CD4-positive, alpha-beta memory T cell (primary cell): ENCODE measurements around the gene EXPH5. TPM values are rescaled to one million over a fixed set of nuclear protein-coding genes. Genes with fewer than 3 reads are reported as not detected.

Experiments used
- CTCF ChIA-PET: fragments of 350-600 bp; sonication (Branson Sonifier 250); formaldehyde crosslinking; loops from one replicate; lab custom pipeline; 2021; ENCODE audit warnings: inconsistent platforms; ENCODE audit not compliant: partially characterized antibody; lab: Charles Lee
- POLR2A ChIA-PET: fragments of 350-600 bp; sonication (Branson Sonifier 250); formaldehyde crosslinking; loops from one replicate; lab custom pipeline; 2021; ENCODE audit not compliant: partially characterized antibody; lab: Charles Lee
- DNase-seq, 5 donors: peaks; one replicate each; pipeline versions ENCODE4 v3.0.0 to v3.0.0-alpha.2; 2020 to 2022; ENCODE audit warnings: mixed read lengths in 1 of 5
- H3K27ac ChIP-seq: one replicate; pipeline ENCODE4 v1.7.0; 2013; ENCODE audit warnings: low read depth, low read length
- H3K27me3 ChIP-seq: 2 replicates; pipeline ENCODE4 v1.7.0; 2013; ENCODE audit warnings: mild to moderate bottlenecking, low read length, moderate library complexity; ENCODE audit not compliant: insufficient read depth
- H3K36me3 ChIP-seq: 2 replicates; pipeline ENCODE4 v1.7.0; 2013; ENCODE audit warnings: mild to moderate bottlenecking, low read length, moderate library complexity; ENCODE audit not compliant: insufficient read depth
- H3K4me1 ChIP-seq: 2 replicates; pipeline ENCODE4 v1.7.0; 2013; ENCODE audit warnings: mild to moderate bottlenecking, low read length, moderate library complexity; ENCODE audit not compliant: insufficient read depth
- H3K4me3 ChIP-seq, 2 donors: one replicate each; pipeline ENCODE4 v1.7.0; 2013; ENCODE audit warnings: low read length in 2 of 2, mild to moderate bottlenecking in 1 of 2
- H3K9me3 ChIP-seq, 2 donors: one replicate each; pipeline ENCODE4 v1.7.0; 2013; ENCODE audit warnings: low read length in 2 of 2, control low read depth in 1 of 2; ENCODE audit not compliant: control insufficient read depth in 1 of 2
- H3K27ac Mint-ChIP-seq, 7 donors: one replicate each; pipeline ENCODE4 v1.8.0; 2020 to 2021; ENCODE audit warnings: mixed read lengths in 7 of 7, mild to moderate bottlenecking in 6 of 7, inconsistent platforms in 3 of 7, moderate library complexity in 3 of 7
- H3K27me3 Mint-ChIP-seq, 2 donors: one replicate each; pipeline ENCODE4 v1.8.0; 2020 to 2021; ENCODE audit warnings: mixed read lengths in 2 of 2
- H3K36me3 Mint-ChIP-seq, 2 donors: one replicate each; pipeline ENCODE4 v1.8.0; 2020 to 2021; ENCODE audit warnings: mixed read lengths in 2 of 2, inconsistent platforms in 1 of 2, mild to moderate bottlenecking in 1 of 2
- H3K4me1 Mint-ChIP-seq, 4 donors: one replicate each; pipeline ENCODE4 v1.8.0; 2020 to 2021; ENCODE audit warnings: mixed read lengths in 4 of 4, mild to moderate bottlenecking in 1 of 4
- H3K4me3 Mint-ChIP-seq, 8 donors: one replicate each; pipeline ENCODE4 v1.8.0; 2020 to 2021; ENCODE audit warnings: mixed read lengths in 8 of 8, mild to moderate bottlenecking in 7 of 8, moderate library complexity in 6 of 8, inconsistent platforms in 3 of 8
- H3K9me3 Mint-ChIP-seq, 8 donors: one replicate each; pipeline ENCODE4 v1.8.0; 2020 to 2021; ENCODE audit warnings: mixed read lengths in 8 of 8, mild to moderate bottlenecking in 5 of 8, inconsistent platforms in 3 of 8, moderate library complexity in 1 of 8
- intact Hi-C: fragments of 100-400 bp; cut with micrococcal nuclease; formaldehyde crosslinking; loops from one replicate; pipeline ENCODE4 v1.15.1; 2023
- polyA plus RNA-seq, 2 donors: library from polyadenylated mRNA; unstranded; fragments of 300-500 nt; fragmentation: Illumina TruSeq; gene quantifications; one replicate each; pipeline ENCODE4 v1.2.3, GENCODE V29; 2021
- total RNA-seq, 2 experiments: library from RNA; stranded (reverse); gene quantifications; one replicate each; pipeline ENCODE4 v1.2.3, GENCODE V29; 2021

Gene EXPH5
- total and polyA plus RNA-seq, 4 experiments from 2014 or later: 0.39 to 4.0 (median 1.8) TPM

- intact Hi-C loops: loop anchor here (10.0 kb wide), 2 partner anchors 169 to 271 kb away; partner anchors contain the start of genes ATM, DDX10 and NPAT
- H3K27me3 ChIP-seq: no peaks in the 10 kb centered on the region
- Mint-ChIP-seq H3K36me3 (peaks cover 6 to 7% of the 10 kb centered on the region in 2 donors), H3K4me3 (no peak overlapping the region), H3K27ac (peak overlapping the region in 6 of 7 donors; percentile 10 to 93 (median 52)), H3K9me3 (peaks cover 0 to 2% (median 0%) of the 10 kb centered on the region in 8 donors), H3K27me3 (no peaks in the 10 kb centered on the region), H3K4me1 (peaks cover 23 to 32% (median 29%) of the 10 kb centered on the region in 4 donors)
- H3K4me1 ChIP-seq: peaks cover 11% of the 10 kb centered on the region
- H3K9me3 ChIP-seq: no peaks in the 10 kb centered on the region
- DNase-seq: no peak
- H3K36me3 ChIP-seq: no peaks in the 10 kb centered on the region
- H3K4me3 ChIP-seq: no peak overlapping the region
- CTCF ChIA-PET: interaction anchor here (0.6 kb wide), 1 partner anchor 33 kb away, joined by 4 read pairs; no protein-coding TSS in a partner anchor
- no peak overlapping the region for H3K27ac ChIP-seq
- POLR2A ChIA-PET: interaction anchor here (1.0 to 1.8 kb wide), 3 partner anchors 28 to 486 kb away, joined by 3 read pairs; partner anchors contain the start of genes C11orf65 and CUL5
Measured at GRCh38 chr11:108495326-108495725, 98.2 kb downstream of the EXPH5 start.

GRCh38 chr11:108494182-108494581, 99.4 kb downstream of the EXPH5 start:
- ChIA-PET CTCF (no interaction called here), POLR2A (interaction anchor here (1.0 kb wide), 1 partner anchor 27 kb away, joined by 3 read pairs; the partner anchor contains the start of gene C11orf65)
- no peaks in the 10 kb centered on the region for H3K27me3 Mint-ChIP-seq
- Histone ChIP-seq H3K27ac (no peak overlapping the region), H3K4me3 (no peak overlapping the region), H3K4me1 (peaks cover 11% of the 10 kb centered on the region), H3K9me3 (no peaks in the 10 kb centered on the region), H3K27me3 (no peaks in the 10 kb centered on the region), H3K36me3 (no peaks in the 10 kb centered on the region)
- H3K27ac Mint-ChIP-seq: peak overlapping the region in 4 of 7 donors; percentile 12 to 65 (median 34)
- H3K4me3 Mint-ChIP-seq: no peak overlapping the region
- peaks cover 0 to 2% (median 0%) of the 10 kb centered on the region in 8 donors for H3K9me3 Mint-ChIP-seq
- peaks cover 9 to 11% of the 10 kb centered on the region in 2 donors for H3K36me3 Mint-ChIP-seq
- peaks cover 23 to 32% (median 29%) of the 10 kb centered on the region in 4 donors for H3K4me1 Mint-ChIP-seq
- intact Hi-C loops: loop anchor here (10.0 kb wide), 2 partner anchors 171 to 269 kb away; partner anchors contain the start of genes ATM, DDX10 and NPAT
- DNase-seq: no peak

- POLR2A ChIA-PET: interaction anchor here (2.2 kb wide), 1 partner anchor 24 kb away, joined by 5 read pairs; no protein-coding TSS in a partner anchor
- intact Hi-C loops: loop anchor here (10.0 kb wide), 2 partner anchors 173 to 267 kb away; partner anchors contain the start of genes ATM, DDX10 and NPAT
- H3K4me3 Mint-ChIP-seq: no peak overlapping the region
- no peaks in the 10 kb centered on the region for H3K27me3 Mint-ChIP-seq
- peaks cover 15 to 24% of the 10 kb centered on the region in 2 donors for H3K36me3 Mint-ChIP-seq
- Histone ChIP-seq H3K27ac (no peak overlapping the region), H3K4me1 (peaks cover 7% of the 10 kb centered on the region), H3K9me3 (no peaks in the 10 kb centered on the region), H3K4me3 (no peak overlapping the region), H3K27me3 (no peaks in the 10 kb centered on the region), H3K36me3 (no peaks in the 10 kb centered on the region)
- H3K4me1 Mint-ChIP-seq: peaks cover 20 to 22% (median 21%) of the 10 kb centered on the region in 4 donors
- H3K9me3 Mint-ChIP-seq: no peaks in the 10 kb centered on the region
- peak overlapping the region in 2 of 7 donors; percentile 19 to 67 for H3K27ac Mint-ChIP-seq
- no peak for DNase-seq
- CTCF ChIA-PET: interaction anchor here (0.6 kb wide), 1 partner anchor 11 kb away, joined by 3 read pairs; no protein-coding TSS in a partner anchor
Measured at GRCh38 chr11:108491936-108492335, 101.6 kb downstream of the EXPH5 start.

GRCh38 chr11:108486828-108487227, 106.7 kb downstream of the EXPH5 start:
- ChIA-PET POLR2A (interaction anchor here (1.0 kb wide), 1 partner anchor 11 kb away, joined by 3 read pairs; no protein-coding TSS in a partner anchor), CTCF (no interaction called here)
- Histone ChIP-seq H3K4me3 (no peak overlapping the region), H3K36me3 (peaks cover 9% of the 10 kb centered on the region), H3K9me3 (no peaks in the 10 kb centered on the region), H3K4me1 (no peaks in the 10 kb centered on the region), H3K27me3 (no peaks in the 10 kb centered on the region), H3K27ac (no peak overlapping the region)
- Mint-ChIP-seq H3K36me3 (peaks cover 43 to 58% of the 10 kb centered on the region in 2 donors), H3K27ac (peak overlapping the region in 1 of 7 donors; percentile 52), H3K4me3 (no peak overlapping the region), H3K9me3 (no peaks in the 10 kb centered on the region), H3K27me3 (no peaks in the 10 kb centered on the region), H3K4me1 (peaks cover 0 to 4% (median 0%) of the 10 kb centered on the region in 4 donors)
- DNase-seq: no peak
- intact Hi-C loops: no loop called here

- no peaks in the 10 kb centered on the region for H3K27me3 ChIP-seq
- no peak for DNase-seq
- Mint-ChIP-seq H3K27me3 (no peaks in the 10 kb centered on the region), H3K4me1 (peaks cover 0 to 3% (median 0%) of the 10 kb centered on the region in 4 donors), H3K4me3 (no peak overlapping the region), H3K36me3 (peaks cover 48 to 62% of the 10 kb centered on the region in 2 donors), H3K9me3 (no peaks in the 10 kb centered on the region), H3K27ac (peak overlapping the region in 1 of 7 donors; percentile 22)
- H3K27ac ChIP-seq: no peak overlapping the region
- H3K9me3 ChIP-seq: no peaks in the 10 kb centered on the region
- H3K36me3 ChIP-seq: peaks cover 9% of the 10 kb centered on the region
- ChIA-PET CTCF (no interaction called here), POLR2A (no interaction called here)
- no peak overlapping the region for H3K4me3 ChIP-seq
- intact Hi-C loops: no loop called here
- H3K4me1 ChIP-seq: no peaks in the 10 kb centered on the region
Measured at GRCh38 chr11:108486331-108486730, 107.2 kb downstream of the EXPH5 start.

- no peak overlapping the region for H3K4me3 ChIP-seq
- H3K36me3 ChIP-seq: peaks cover 12% of the 10 kb centered on the region
- intact Hi-C loops: no loop called here
- no peaks in the 10 kb centered on the region for H3K9me3 Mint-ChIP-seq
- no peak overlapping the region for H3K27ac Mint-ChIP-seq
- ChIA-PET POLR2A (no interaction called here), CTCF (no interaction called here)
- no peak overlapping the region for H3K27ac ChIP-seq
- H3K27me3 ChIP-seq: no peaks in the 10 kb centered on the region
- peaks cover 0 to 2% (median 0%) of the 10 kb centered on the region in 4 donors for H3K4me1 Mint-ChIP-seq
- no peak for DNase-seq
- no peaks in the 10 kb centered on the region for H3K27me3 Mint-ChIP-seq
- H3K36me3 Mint-ChIP-seq: peaks cover 39 to 46% of the 10 kb centered on the region in 2 donors
- no peak overlapping the region for H3K4me3 Mint-ChIP-seq
- H3K4me1 ChIP-seq: no peaks in the 10 kb centered on the region
- H3K9me3 ChIP-seq: no peaks in the 10 kb centered on the region
Measured at GRCh38 chr11:108483163-108483562, 110.4 kb downstream of the EXPH5 start.

GRCh38 chr11:108474664-108475463, 118.7 kb downstream of the EXPH5 start:
- H3K4me1 ChIP-seq: no peaks in the 10 kb centered on the region
- H3K36me3 ChIP-seq: peaks cover 6% of the 10 kb centered on the region
- Mint-ChIP-seq H3K4me3 (no peak overlapping the region), H3K36me3 (peaks cover 16 to 23% of the 10 kb centered on the region in 2 donors), H3K4me1 (no peaks in the 10 kb centered on the region), H3K9me3 (no peaks in the 10 kb centered on the region), H3K27ac (no peak overlapping the region), H3K27me3 (no peaks in the 10 kb centered on the region)
- no peak overlapping the region for H3K4me3 ChIP-seq
- CTCF ChIA-PET: no interaction called here
- intact Hi-C loops: no loop called here
- no peaks in the 10 kb centered on the region for H3K9me3 ChIP-seq
- no peak overlapping the region for H3K27ac ChIP-seq
- no peaks in the 10 kb centered on the region for H3K27me3 ChIP-seq
- DNase-seq: no peak
- POLR2A ChIA-PET: no interaction called here
